WTC11 (cell line): Measurements from ENCODE around the gene RRBP1.

Experiments
- AFF4 ChIP-seq: sonication (generic); formaldehyde crosslinking; IDR thresholded peaks from 2 replicates; pipeline ENCODE4 v1.8.1; 2023; ENCODE audit warnings: mild to moderate bottlenecking, missing genetic modification reagents, borderline replicate concordance
- ATF6 ChIP-seq: sonication (generic); formaldehyde crosslinking; IDR thresholded peaks from 2 replicates; pipeline ENCODE4 v1.8.1; 2023; ENCODE audit warnings: mild to moderate bottlenecking, missing genetic modification reagents
- CBFB ChIP-seq: sonication (generic); formaldehyde crosslinking; IDR thresholded peaks from 2 replicates; pipeline ENCODE4 v1.8.1; 2022; ENCODE audit warnings: mild to moderate bottlenecking, low read depth, missing genetic modification reagents
- CREB1 ChIP-seq: sonication (generic); formaldehyde crosslinking; IDR thresholded peaks from 2 replicates; pipeline ENCODE4 v1.8.0; 2023; ENCODE audit warnings: mild to moderate bottlenecking, missing genetic modification reagents
- CREM ChIP-seq: sonication (generic); formaldehyde crosslinking; IDR thresholded peaks from 2 replicates; pipeline ENCODE4 v1.8.1; 2022; ENCODE audit warnings: mild to moderate bottlenecking, missing genetic modification reagents, moderate library complexity
- CTCF ChIP-seq: fragments of 200-600 bp; IDR thresholded peaks from 2 replicates; pipeline ENCODE4 v1.8.0; 2022; ENCODE audit warnings: antibody characterized with exemption
- ETV6 ChIP-seq: sonication (generic); formaldehyde crosslinking; IDR thresholded peaks from 2 replicates; pipeline ENCODE4 v1.8.1; 2022; ENCODE audit warnings: mild to moderate bottlenecking, missing genetic modification reagents
- MAX ChIP-seq: sonication (generic); formaldehyde crosslinking; IDR thresholded peaks from 2 replicates; pipeline ENCODE4 v1.8.0; 2022; ENCODE audit warnings: mild to moderate bottlenecking, missing genetic modification reagents
- NR3C1 ChIP-seq: sonication (generic); formaldehyde crosslinking; conservative IDR thresholded peaks from 2 replicates; pipeline ENCODE4 v1.8.1; 2023; ENCODE audit warnings: low read depth, mild to moderate bottlenecking, missing genetic modification reagents
- OVOL2 ChIP-seq: fragments of 250-450 bp; sonication (Bioruptor Pico); IDR thresholded peaks from 2 replicates; pipeline ENCODE4 v1.9.0; 2021; ENCODE audit warnings: mild to moderate bottlenecking, borderline replicate concordance
- SP1 ChIP-seq: sonication (generic); formaldehyde crosslinking; conservative IDR thresholded peaks from 2 replicates; pipeline ENCODE4 v1.8.1; 2022; ENCODE audit warnings: missing genetic modification reagents
- TEAD1 ChIP-seq: sonication (generic); formaldehyde crosslinking; IDR thresholded peaks from 2 replicates; pipeline ENCODE4 v1.8.0; 2022; ENCODE audit warnings: mild to moderate bottlenecking, missing genetic modification reagents
- ZBTB21 ChIP-seq: sonication (generic); formaldehyde crosslinking; IDR thresholded peaks from 2 replicates; pipeline ENCODE4 v1.8.1; 2023; ENCODE audit warnings: mild to moderate bottlenecking, missing genetic modification reagents, borderline replicate concordance
- ZNF121 ChIP-seq: sonication (generic); formaldehyde crosslinking; IDR thresholded peaks from 2 replicates; pipeline ENCODE4 v1.8.0; 2023; ENCODE audit warnings: missing genetic modification reagents

GRCh38 chr20:17697171-17697570, 15.1 kb upstream of the RRBP1 start:
- TF ChIP-seq ETV6 (CRISPR knock-in tag), result no peak
- no peak for TF ChIP-seq CTCF
- TF ChIP-seq ATF6, result no peak
- TF ChIP-seq CREB1 (CRISPR knock-in tag), result no peak
- TF ChIP-seq NR3C1, result no peak
- TF ChIP-seq OVOL2 (CRISPR knock-in tag), result no peak
- no peak for TF ChIP-seq CBFB
- TF ChIP-seq ZBTB21 (CRISPR knock-in tag), result no peak
- no peak for TF ChIP-seq MAX
- no peak for TF ChIP-seq AFF4
- TF ChIP-seq SP1 (CRISPR knock-in tag), result no peak
- TF ChIP-seq TEAD1 (CRISPR knock-in tag), result no peak
- no peak for TF ChIP-seq CREM (CRISPR knock-in tag)
- TF ChIP-seq ZNF121, result no peak
